Left lobe of liver (tissue), 2 donors: ENCODE data around the gene GYPC. TPM values are rescaled to one million over a fixed set of nuclear protein-coding genes. Genes with fewer than 3 reads are reported as not detected.
"Not testable (repeated sequence)": the region's sequence is repeated elsewhere in the genome, so short reads cannot be mapped to it uniquely, and the experiment has no call there.

ENCODE experiments used
- ATAC-seq: fragments of 200-7000 bp; cut with Tn5 transposase; one replicate; pipeline ENCODE4 v1.9.1; 2020; ENCODE audit warnings: mild to moderate bottlenecking, moderate library complexity
- DNase-seq: peaks from one replicate; pipeline ENCODE4 v3.0.0-alpha.2; 2020; ENCODE audit warnings: low spot score
- total RNA-seq: library from RNA; stranded (reverse); gene quantifications from one replicate; pipeline ENCODE4 v1.2.1, GENCODE V29; 2021
- donor health status: DM: no; HTN: no; CAD: no; lungs with moderate emphysema.
- donor health status: DM: no; HTN: yes; CAD: no.

GYPC gene, protein sequence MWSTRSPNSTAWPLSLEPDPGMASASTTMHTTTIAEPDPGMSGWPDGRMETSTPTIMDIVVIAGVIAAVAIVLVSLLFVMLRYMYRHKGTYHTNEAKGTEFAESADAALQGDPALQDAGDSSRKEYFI
- 4.3 TPM for total RNA-seq

DNA sequence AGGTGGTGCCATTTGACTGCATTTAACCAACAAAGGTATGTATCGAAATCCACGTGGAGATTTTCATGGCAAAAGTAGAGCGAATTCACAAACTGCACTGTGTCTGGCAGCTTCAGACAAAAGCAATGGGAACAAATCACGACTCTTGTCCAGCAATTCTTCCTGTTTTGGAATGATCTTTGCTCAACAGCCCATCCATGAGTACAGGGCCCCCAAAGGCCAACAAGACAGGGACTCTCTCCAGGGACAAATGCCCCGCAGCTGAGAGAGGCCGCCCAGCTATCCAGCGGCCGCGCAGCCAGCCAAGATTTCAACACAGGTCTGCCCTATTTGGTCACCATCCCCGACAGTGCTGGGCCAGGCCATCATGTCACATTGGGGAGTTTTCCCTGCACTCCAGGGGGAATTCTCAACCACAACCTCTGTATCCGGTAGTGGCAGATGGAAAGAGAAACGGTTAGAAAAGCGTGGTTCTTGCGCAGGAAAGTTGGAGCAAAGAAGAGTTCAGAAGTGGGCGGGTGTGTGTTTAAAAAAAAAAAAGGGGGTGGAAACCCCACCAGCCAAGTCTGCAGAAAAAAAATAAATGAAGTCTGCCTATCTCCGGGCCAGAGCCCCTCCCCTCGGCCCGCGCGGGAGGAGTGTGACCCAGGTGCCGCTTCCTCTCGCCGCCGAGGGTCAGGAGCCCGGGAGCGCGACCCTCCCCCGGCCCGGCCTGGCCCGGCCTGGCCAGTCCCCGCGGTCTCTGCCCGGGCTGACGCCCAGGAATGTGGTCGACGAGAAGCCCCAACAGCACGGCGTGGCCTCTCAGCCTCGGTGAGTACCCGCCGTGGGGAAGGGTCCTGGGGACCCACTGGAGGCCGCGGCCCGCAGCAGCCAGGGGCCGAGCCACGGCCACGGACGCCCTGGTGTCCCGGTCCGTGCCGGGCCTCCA lies at the start of gene GYPC:
TSS of gene GYPC (plus strand) at position 659 of the 931 bp plus-strand sequence. CDS start at position 765, 106 bp downstream.
- ATAC-seq = peak; percentile 80
- DNase-seq = peak; percentile 68

DNA sequence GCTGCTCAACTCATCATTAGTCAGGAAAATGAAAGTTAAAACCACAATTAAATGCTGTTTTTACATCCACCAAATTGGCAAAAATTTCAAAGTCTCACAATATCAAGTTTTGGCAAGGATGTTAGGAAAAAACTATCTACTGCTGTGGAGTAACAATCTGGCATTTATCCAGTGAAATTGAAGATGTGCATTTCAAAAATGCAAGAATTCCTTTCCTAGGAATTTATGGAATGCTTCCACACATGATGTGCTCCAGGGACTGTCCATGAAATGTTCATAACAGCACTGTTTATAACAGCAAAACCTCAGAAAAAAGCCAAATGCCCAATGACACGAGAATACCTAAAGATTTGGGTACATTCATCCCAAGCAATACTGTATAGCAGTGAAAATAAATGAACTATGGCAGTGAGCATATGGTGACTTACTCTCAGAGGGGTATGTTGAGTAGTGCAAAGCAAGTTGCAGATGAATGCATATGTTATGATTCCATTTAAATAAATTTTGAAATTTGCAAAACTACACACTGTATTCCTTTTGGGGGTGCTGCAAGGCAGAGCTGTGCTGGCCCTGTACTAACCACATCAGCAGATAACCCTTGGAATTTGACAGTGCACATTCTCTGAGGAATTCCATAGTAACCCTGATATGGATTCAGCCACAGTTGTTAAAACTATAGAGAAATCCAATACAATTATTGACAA lies 41.3 kb upstream of the GYPC start:
- no peak for ATAC-seq

DNA sequence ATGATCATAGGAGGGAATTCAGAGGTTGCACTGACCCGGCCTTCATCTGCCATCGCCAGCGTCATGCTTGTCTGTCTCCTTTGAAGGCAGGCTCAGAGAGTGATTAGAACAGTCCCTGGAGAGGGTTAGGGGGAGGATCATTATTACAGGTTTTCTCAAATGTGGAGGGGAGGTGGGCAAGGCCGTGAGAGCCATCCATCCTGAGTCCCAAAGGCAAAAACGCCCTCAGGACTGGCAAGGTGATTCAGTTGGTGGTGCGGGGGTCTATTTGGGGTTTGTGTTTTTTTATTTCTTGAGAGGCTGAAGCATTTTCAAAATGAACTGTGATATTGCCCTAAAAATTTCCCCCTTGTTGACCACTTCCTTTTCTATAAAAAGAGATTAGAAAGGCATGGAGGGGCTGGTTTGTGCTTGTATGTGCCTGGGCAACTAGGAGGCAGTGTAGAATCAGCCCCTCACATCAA lies 39.3 kb upstream of the GYPC start:
- DNase-seq (no peak), ATAC-seq (no peak)

More for the DNA sequence above, 41.3 kb upstream of the GYPC start:
- no peak for DNase-seq

DNA sequence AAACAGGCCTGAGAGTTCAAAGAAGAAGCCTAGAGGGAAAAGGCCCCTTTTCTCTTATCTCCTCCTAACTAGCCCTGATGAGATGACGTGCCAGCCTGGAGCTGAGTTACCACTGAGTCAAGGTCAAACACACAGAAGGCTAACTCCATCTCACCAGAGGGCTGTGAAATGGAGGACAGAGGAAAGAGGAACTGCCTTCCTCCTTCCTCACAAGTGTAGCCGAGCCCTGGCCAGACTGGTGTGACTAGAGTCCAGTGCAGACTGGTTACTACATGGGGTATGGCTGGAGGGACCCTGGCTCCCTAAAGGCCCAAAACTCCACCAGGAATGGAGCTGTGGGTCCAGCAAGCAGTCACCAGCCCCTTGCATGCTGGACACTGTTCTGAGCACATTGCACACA lies 35.7 kb upstream of the GYPC start:
- ATAC-seq (no peak), DNase-seq (no peak)

DNA sequence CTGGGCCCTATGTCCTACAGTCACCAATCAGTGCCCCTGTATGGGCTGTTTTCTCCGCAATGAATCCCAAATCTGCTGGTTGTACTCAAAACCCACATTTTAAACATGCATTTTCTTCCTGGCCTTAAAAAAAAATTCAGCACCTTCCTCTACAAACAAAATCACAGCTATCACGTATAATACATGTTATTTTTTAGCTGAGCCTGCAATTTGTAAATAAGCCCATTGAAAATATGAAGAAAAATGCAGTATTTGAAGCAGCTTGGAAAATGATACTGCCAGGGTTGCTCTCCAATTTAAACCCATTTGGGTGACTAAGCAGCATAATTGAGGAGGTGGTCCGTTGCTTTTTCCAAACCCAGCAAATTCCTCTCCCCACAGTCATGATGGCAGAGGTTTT lies 33.0 kb upstream of the GYPC start:
- DNase-seq (no peak), ATAC-seq (no peak)

DNA sequence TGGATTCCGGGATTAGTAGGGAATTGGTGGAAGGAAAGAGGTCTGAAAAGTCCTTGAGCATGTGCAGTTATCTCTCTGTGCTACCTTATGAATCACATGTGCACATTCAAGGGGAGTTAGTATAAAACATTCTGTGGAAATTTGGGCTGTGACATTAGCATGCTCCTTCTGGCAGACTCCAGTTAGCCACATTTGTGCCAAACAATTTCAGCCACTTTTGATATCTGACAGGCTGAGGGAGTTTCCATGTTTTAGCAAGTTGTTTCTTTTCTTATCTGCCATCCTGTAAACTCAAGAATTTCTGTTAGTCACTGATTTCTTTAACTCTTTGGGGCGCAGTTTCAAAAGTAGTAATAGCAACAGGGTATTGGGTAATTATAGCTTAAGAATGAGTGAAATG lies 28.3 kb upstream of the GYPC start:
- ATAC-seq (no peak), DNase-seq (no peak)

- DNase-seq = no peak
- peak; percentile 79 for ATAC-seq
Observed at GRCh38 chr2:126634273-126634861, 21.6 kb upstream of the GYPC start.

GRCh38 chr2:126635281-126635680 lies 20.7 kb upstream of the GYPC start:
- ATAC-seq (peak; percentile 54), DNase-seq (no peak)

- DNase-seq = no peak
- no peak for ATAC-seq
Observed at GRCh38 chr2:126635736-126636135, 20.2 kb upstream of the GYPC start.

GRCh38 chr2:126637386-126637785 lies 18.6 kb upstream of the GYPC start:
- ATAC-seq = no peak
- no peak for DNase-seq

DNA sequence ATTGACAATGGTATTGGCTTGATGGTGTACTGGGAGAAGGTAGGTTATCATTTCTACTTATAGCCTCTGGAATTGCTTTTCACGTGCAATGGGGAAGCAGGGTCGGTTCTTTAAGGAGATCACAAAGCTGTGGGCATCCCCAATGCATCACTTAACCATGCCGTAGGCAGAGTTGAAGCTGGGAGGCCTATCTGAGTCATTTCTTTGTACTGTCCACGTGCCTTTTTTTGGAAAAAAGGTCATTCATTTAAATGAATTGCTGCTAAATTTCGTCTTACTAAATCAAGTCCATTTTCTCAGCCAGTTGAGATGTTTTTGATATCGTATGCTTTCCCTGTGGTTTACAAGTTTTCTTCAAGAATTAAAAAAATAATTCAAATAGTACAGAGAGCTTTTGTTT lies 17.2 kb upstream of the GYPC start:
- no peak for ATAC-seq
- no peak for DNase-seq

- ATAC-seq (no peak), DNase-seq (no peak)
Observed at GRCh38 chr2:126639276-126639675, 16.7 kb upstream of the GYPC start.

GRCh38 chr2:126641294-126641693 lies 14.7 kb upstream of the GYPC start:
- DNase-seq, ATAC-seq: not testable (repeated sequence)

DNA sequence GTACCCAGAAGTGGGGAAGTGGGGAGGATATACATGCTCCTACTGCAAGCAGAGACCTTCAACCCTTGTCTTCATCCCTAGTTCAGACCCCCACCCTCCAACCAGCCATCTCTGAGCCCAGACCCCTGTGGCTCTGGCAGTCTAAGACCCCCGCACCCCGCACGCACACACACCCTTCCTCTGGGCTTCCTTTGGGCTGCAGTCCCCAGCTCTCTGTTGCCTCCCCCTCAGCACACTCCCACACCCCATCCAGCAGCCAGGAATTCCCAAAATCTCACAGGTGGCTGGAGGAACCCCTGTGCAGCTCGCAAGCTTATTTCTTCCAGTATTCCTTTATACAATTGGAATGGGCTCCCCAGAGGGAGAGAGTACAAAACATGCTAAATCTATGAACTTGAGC lies 13.9 kb upstream of the GYPC start:
- DNase-seq (no peak), ATAC-seq (no peak)

- ATAC-seq (no peak), DNase-seq (no peak)
Observed at GRCh38 chr2:126643431-126643830, 12.5 kb upstream of the GYPC start.

GRCh38 chr2:126643972-126644371 lies 12.0 kb upstream of the GYPC start:
- DNase-seq = no peak
- ATAC-seq = no peak

DNA sequence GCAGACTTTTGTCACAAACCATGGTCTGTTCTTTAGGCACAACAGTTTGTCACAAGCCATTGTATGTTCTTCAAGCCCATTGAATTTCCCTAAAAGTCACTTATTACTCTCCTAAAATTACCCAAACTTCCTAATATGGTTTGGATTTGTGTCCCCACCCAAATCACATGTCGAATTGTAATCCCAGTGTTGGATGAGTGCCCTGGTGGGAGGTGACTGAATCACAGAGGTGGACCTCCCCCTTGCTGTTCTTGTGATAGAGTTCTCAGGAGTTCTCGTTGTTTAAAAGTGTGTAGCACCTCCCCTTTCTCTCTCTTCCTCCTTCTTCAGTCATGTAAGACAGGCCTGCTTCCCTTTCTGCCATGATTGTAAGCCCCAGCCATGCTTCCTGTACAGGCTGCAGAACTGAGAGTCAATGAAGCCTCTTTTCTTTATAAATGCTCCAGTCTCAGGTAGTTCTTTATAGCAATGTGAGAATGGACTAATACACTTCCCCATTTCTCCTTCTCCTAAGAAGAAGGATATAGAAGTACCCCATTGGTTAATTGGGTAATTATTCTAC lies 11.2 kb upstream of the GYPC start:
- DNase-seq (no peak), ATAC-seq (no peak)

- DNase-seq (no peak), ATAC-seq (no peak)
Observed at GRCh38 chr2:126645211-126645618, 10.7 kb upstream of the GYPC start.

GRCh38 chr2:126646026-126646425 lies 9.9 kb upstream of the GYPC start:
- DNase-seq (no peak), ATAC-seq (no peak)

GRCh38 chr2:126647714-126648344 lies 8.1 kb upstream of the GYPC start:
- not testable (repeated sequence) for ATAC-seq, DNase-seq
